Karpas-422 (cell line): ENCODE results near the gene ACKR2. TPM values are rescaled to one million over a fixed set of nuclear protein-coding genes. Genes with fewer than 3 reads are reported as not detected.
A peak's percentile ranks its signal among the peaks of the same experiment; 100 is the strongest.

ENCODE experiments used
- DNase-seq: peaks from one replicate; pipeline ENCODE4 v3.0.0-alpha.2; 2015
- H2AFZ ChIP-seq: fragments of 200-600 bp; sonication (generic); 2 replicates; pipeline ENCODE4 v1.6.1; 2014; ENCODE audit warnings: antibody characterized with exemption, low read length, mixed read lengths
- H3K27ac ChIP-seq: fragments of 200-600 bp; sonication (generic); 2 replicates; pipeline ENCODE4 v1.5.1; 2014; ENCODE audit warnings: mild to moderate bottlenecking, low read length, moderate library complexity
- H3K27me3 ChIP-seq: fragments of 200-600 bp; sonication (generic); 2 replicates; pipeline ENCODE4 v1.6.1; 2014; ENCODE audit warnings: low read length, mixed read lengths
- H3K36me3 ChIP-seq: fragments of 200-600 bp; sonication (generic); 2 replicates; pipeline ENCODE4 v1.6.1; 2014; ENCODE audit warnings: low read length, mixed read lengths; ENCODE audit not compliant: insufficient read depth
- H3K4me1 ChIP-seq: fragments of 200-600 bp; sonication (generic); 2 replicates; pipeline ENCODE4 v1.6.1; 2014; ENCODE audit warnings: mild to moderate bottlenecking, low read length, mixed read lengths
- H3K4me2 ChIP-seq: fragments of 200-600 bp; sonication (generic); 2 replicates; pipeline ENCODE4 v1.6.1; 2014; ENCODE audit warnings: low read length, low read depth, mild to moderate bottlenecking; ENCODE audit not compliant: poor library complexity, severe bottlenecking
- H3K4me3 ChIP-seq: fragments of 200-600 bp; sonication (generic); 2 replicates; pipeline ENCODE4 v1.5.1; 2014; ENCODE audit warnings: mild to moderate bottlenecking, antibody characterized with exemption, low read length, mixed read lengths
- H3K79me2 ChIP-seq: fragments of 200-600 bp; sonication (generic); 2 replicates; pipeline ENCODE4 v1.6.1; 2014; ENCODE audit warnings: mild to moderate bottlenecking, low read length, mixed read lengths
- H3K9ac ChIP-seq: fragments of 200-600 bp; sonication (generic); 2 replicates; pipeline ENCODE4 v1.6.0; 2014; ENCODE audit warnings: low read length
- H3K9me2 ChIP-seq: fragments of 200-600 bp; sonication (generic), shearing (Covaris generic); replicated peaks from 2 replicates; pipeline ENCODE4 v1.6.0; 2014; ENCODE audit warnings: mild to moderate bottlenecking, low read length, moderate library complexity; ENCODE audit not compliant: insufficient read depth
- H3K9me3 ChIP-seq: fragments of 300-700, 200-600 bp; sonication (generic); 2 replicates; pipeline ENCODE4 v1.6.1; 2014; ENCODE audit warnings: low read length, mixed read lengths
- H4K20me1 ChIP-seq: fragments of 200-600 bp; sonication (generic); 2 replicates; pipeline ENCODE4 v1.6.1; 2014; ENCODE audit warnings: mild to moderate bottlenecking, antibody characterized with exemption, low read length, low read depth; ENCODE audit not compliant: insufficient read depth
- total RNA-seq: library from RNA; depleted of rRNA; stranded (reverse); fragments of >200 nt; shearing (Covaris generic); gene quantifications from 2 replicates; pipeline ENCODE4 v1.2.3, GENCODE V29; 2014; ENCODE audit warnings: low replicate concordance

ACKR2 gene
- total RNA-seq, 1 experiment from 2014 or later: 1.9 TPM

- Histone ChIP-seq H3K4me2 (no peak overlapping the region), H4K20me1 (no peaks in the 10 kb centered on the region), H3K36me3 (no peaks in the 10 kb centered on the region), H3K27ac (no peak overlapping the region), H2AFZ (no peak overlapping the region), H3K27me3 (no peaks in the 10 kb centered on the region), H3K4me3 (no peak overlapping the region), H3K9ac (no peak overlapping the region), H3K9me3 (no peaks in the 10 kb centered on the region), H3K9me2 (no peaks in the 10 kb centered on the region), H3K4me1 (peaks cover 8% of the 10 kb centered on the region), H3K79me2 (no peaks in the 10 kb centered on the region)
- peak; percentile 35 for DNase-seq
Observed at GRCh38 chr3:42851228-42851834, 42.1 kb downstream of the ACKR2 start.

- Histone ChIP-seq H3K27ac (no peak overlapping the region), H4K20me1 (no peaks in the 10 kb centered on the region), H3K4me2 (no peak overlapping the region), H2AFZ (no peak overlapping the region), H3K9me2 (no peaks in the 10 kb centered on the region), H3K4me1 (peaks cover 6% of the 10 kb centered on the region), H3K4me3 (no peak overlapping the region), H3K79me2 (no peaks in the 10 kb centered on the region), H3K36me3 (no peaks in the 10 kb centered on the region), H3K9ac (no peak overlapping the region), H3K9me3 (no peaks in the 10 kb centered on the region), H3K27me3 (no peaks in the 10 kb centered on the region)
- no peak for DNase-seq
Observed at GRCh38 chr3:42852441-42852840, 43.2 kb downstream of the ACKR2 start.

GRCh38 chr3:42853056-42853455 is 43.8 kb downstream of the ACKR2 start:
- no peak overlapping the region for H3K4me3 ChIP-seq
- no peaks in the 10 kb centered on the region for H3K36me3 ChIP-seq
- H3K9ac ChIP-seq: no peak overlapping the region
- H3K4me1 ChIP-seq: peaks cover 6% of the 10 kb centered on the region
- H3K27ac ChIP-seq: no peak overlapping the region
- no peak overlapping the region for H3K4me2 ChIP-seq
- no peaks in the 10 kb centered on the region for H3K9me2 ChIP-seq
- no peaks in the 10 kb centered on the region for H3K9me3 ChIP-seq
- H3K79me2 ChIP-seq: no peaks in the 10 kb centered on the region
- DNase-seq: no peak
- no peak overlapping the region for H2AFZ ChIP-seq
- H4K20me1 ChIP-seq: no peaks in the 10 kb centered on the region
- H3K27me3 ChIP-seq: no peaks in the 10 kb centered on the region

GRCh38 chr3:42853739-42854302 is 44.6 kb downstream of the ACKR2 start:
- no peak overlapping the region for H3K9ac ChIP-seq
- H3K27ac ChIP-seq: no peak overlapping the region

GRCh38 chr3:42855219-42855546 is 45.9 kb downstream of the ACKR2 start:
- H3K9me2 ChIP-seq: no peaks in the 10 kb centered on the region
- no peaks in the 10 kb centered on the region for H3K9me3 ChIP-seq
- DNase-seq: peak; percentile 14
- H4K20me1 ChIP-seq: no peaks in the 10 kb centered on the region
- no peak overlapping the region for H3K9ac ChIP-seq
- H3K79me2 ChIP-seq: no peaks in the 10 kb centered on the region
- no peaks in the 10 kb centered on the region for H3K36me3 ChIP-seq
- no peak overlapping the region for H3K4me3 ChIP-seq
- no peak overlapping the region for H2AFZ ChIP-seq
- H3K4me2 ChIP-seq: no peak overlapping the region
- no peaks in the 10 kb centered on the region for H3K27me3 ChIP-seq
- H3K27ac ChIP-seq: no peak overlapping the region
- peaks cover 6% of the 10 kb centered on the region for H3K4me1 ChIP-seq

More at GRCh38 chr3:42853739-42854302, 44.6 kb downstream of the ACKR2 start:
- Histone ChIP-seq H2AFZ (no peak overlapping the region), H3K4me2 (no peak overlapping the region), H3K4me3 (no peak overlapping the region), H3K36me3 (no peaks in the 10 kb centered on the region), H4K20me1 (no peaks in the 10 kb centered on the region), H3K4me1 (peaks cover 6% of the 10 kb centered on the region), H3K9me3 (no peaks in the 10 kb centered on the region), H3K9me2 (no peaks in the 10 kb centered on the region), H3K79me2 (no peaks in the 10 kb centered on the region), H3K27me3 (no peaks in the 10 kb centered on the region)
- DNase-seq: peak; percentile 32

- no peak overlapping the region for H2AFZ ChIP-seq
- H3K9me2 ChIP-seq: no peaks in the 10 kb centered on the region
- H3K9ac ChIP-seq: no peak overlapping the region
- H3K4me3 ChIP-seq: no peak overlapping the region
- DNase-seq: peak; percentile 36
- H3K36me3 ChIP-seq: no peaks in the 10 kb centered on the region
- H3K9me3 ChIP-seq: no peaks in the 10 kb centered on the region
- H3K27ac ChIP-seq: no peak overlapping the region
- H3K79me2 ChIP-seq: no peaks in the 10 kb centered on the region
- H3K27me3 ChIP-seq: no peaks in the 10 kb centered on the region
- no peak overlapping the region for H3K4me2 ChIP-seq
- no peaks in the 10 kb centered on the region for H4K20me1 ChIP-seq
- peaks cover 6% of the 10 kb centered on the region for H3K4me1 ChIP-seq
Observed at GRCh38 chr3:42855547-42856380, 46.5 kb downstream of the ACKR2 start.

- Histone ChIP-seq H3K4me3 (no peak overlapping the region), H3K4me2 (no peak overlapping the region), H3K79me2 (no peaks in the 10 kb centered on the region), H3K9me3 (no peaks in the 10 kb centered on the region), H4K20me1 (no peaks in the 10 kb centered on the region), H2AFZ (no peak overlapping the region), H3K4me1 (peaks cover 6% of the 10 kb centered on the region), H3K36me3 (no peaks in the 10 kb centered on the region), H3K9me2 (no peaks in the 10 kb centered on the region), H3K27me3 (no peaks in the 10 kb centered on the region), H3K9ac (no peak overlapping the region), H3K27ac (no peak overlapping the region)
- DNase-seq: peak; percentile 41
Observed at GRCh38 chr3:42856544-42856943, 47.3 kb downstream of the ACKR2 start.

- no peaks in the 10 kb centered on the region for H3K4me1 ChIP-seq
- no peak for DNase-seq
- no peaks in the 10 kb centered on the region for H3K9me3 ChIP-seq
- H3K4me2 ChIP-seq: no peak overlapping the region
- H2AFZ ChIP-seq: no peak overlapping the region
- H3K4me3 ChIP-seq: no peak overlapping the region
- no peak overlapping the region for H3K9ac ChIP-seq
- no peaks in the 10 kb centered on the region for H3K79me2 ChIP-seq
- no peaks in the 10 kb centered on the region for H3K27me3 ChIP-seq
- no peaks in the 10 kb centered on the region for H4K20me1 ChIP-seq
- no peak overlapping the region for H3K27ac ChIP-seq
- no peaks in the 10 kb centered on the region for H3K36me3 ChIP-seq
- H3K9me2 ChIP-seq: no peaks in the 10 kb centered on the region
Observed at GRCh38 chr3:42864321-42864950, 55.2 kb downstream of the ACKR2 start.
